GM12878 (cell line): ENCODE results near the gene CAMK1.

Experiments
- BCLAF1 ChIP-seq: fragments of 450-650 bp; IDR thresholded peaks from 2 replicates; pipeline ENCODE4 v1.6.1; 2017; ENCODE audit warnings: antibody characterized with exemption, mild to moderate bottlenecking, moderate library complexity
- CBX5 ChIP-seq: sonication (generic); IDR thresholded peaks from 2 replicates; pipeline ENCODE4 v1.6.1; 2016; ENCODE audit warnings: low read depth, moderate library complexity, mild to moderate bottlenecking, inconsistent platforms
- CREM ChIP-seq: IDR thresholded peaks from 2 replicates; pipeline ENCODE4 v1.6.1; 2014; ENCODE audit warnings: antibody characterized with exemption, low read depth
- CTCF ChIP-seq, 3 experiments: IDR thresholded peaks in 2 of 3; conservative IDR thresholded peaks in 1 of 3; 2 replicates each; pipeline ENCODE4 v1.5.1; 2011; ENCODE audit warnings: low read depth in 3 of 3, low read length in 3 of 3, mild to moderate bottlenecking in 3 of 3, control low read depth in 2 of 3, moderate library complexity in 2 of 3, inconsistent platforms in 1 of 3, mixed read lengths in 1 of 3; ENCODE audit not compliant: control insufficient read depth in 2 of 3, insufficient read depth in 1 of 3; ENCODE audit errors: extremely low read depth in 1 of 3
- ESRRA ChIP-seq: IDR thresholded peaks from 2 replicates; pipeline ENCODE4 v1.6.1; 2012; ENCODE audit warnings: mild to moderate bottlenecking, low read length, improper control_type of control experiment
- HDAC2 ChIP-seq: fragments of 200-600 bp; sonication (generic); IDR thresholded peaks from 2 replicates; pipeline ENCODE4 v1.6.1; 2017
- IKZF1 ChIP-seq: fragments of 450-650 bp; conservative IDR thresholded peaks from 2 replicates; pipeline ENCODE4 v1.6.1; 2017; ENCODE audit warnings: antibody characterized with exemption, mild to moderate bottlenecking
- POLR2AphosphoS5 ChIP-seq: IDR thresholded peaks from 2 replicates; pipeline ENCODE4 v1.6.1; 2011; ENCODE audit warnings: mild to moderate bottlenecking, low read length, inconsistent platforms
- SIN3A ChIP-seq: IDR thresholded peaks from 2 replicates; pipeline ENCODE4 v1.6.1; 2012; ENCODE audit warnings: low read depth, low read length, improper control_type of control experiment
- TCF3 ChIP-seq: IDR thresholded peaks from 2 replicates; pipeline ENCODE4 v1.6.1; 2012; ENCODE audit warnings: low read depth, mild to moderate bottlenecking, low read length, borderline replicate concordance; ENCODE audit not compliant: insufficient read depth
- ZBTB4 ChIP-seq: fragments of 450-650 bp; formaldehyde crosslinking; IDR thresholded peaks from 2 replicates; pipeline ENCODE4 v1.4.0; 2022; ENCODE audit warnings: mild to moderate bottlenecking, moderate library complexity
- ZNF274 ChIP-seq: IDR thresholded peaks from one replicate; pipeline ENCODE4 v1.8.0; 2011; ENCODE audit not compliant: insufficient read length, insufficient read depth

- TF ChIP-seq CTCF (IDR thresholded peaks at IDR 0.05 in 2 of 3, conservative IDR thresholded peaks at IDR 0.05 in 1 of 3; ENCODE audit: control insufficient read depth in 2 of 3, extremely low read depth in 1 of 3, insufficient read depth in 1 of 3, low read depth in 3 of 3, low read length in 3 of 3), result no peak
- TF ChIP-seq TCF3, result no peak
- no peak for TF ChIP-seq IKZF1
- no peak for TF ChIP-seq ZNF274
- TF ChIP-seq ZBTB4 (CRISPR knock-in tag), result no peak
- no peak for TF ChIP-seq CREM
- no peak for TF ChIP-seq CBX5
- no peak for TF ChIP-seq SIN3A
- no peak for TF ChIP-seq POLR2AphosphoS5
- no peak for TF ChIP-seq HDAC2
- TF ChIP-seq BCLAF1, result no peak
- TF ChIP-seq ESRRA, result no peak
Observed at GRCh38 chr3:9767418-9767817, 2.3 kb downstream of the CAMK1 start.
